ENCODE measurements around the gene RPF1. TPM values are rescaled to one million over a fixed set of nuclear protein-coding genes. Genes with fewer than 3 reads are reported as not detected.

RPF1 gene
- total and polyA plus RNA-seq, 2 of the 8 experiments (the other 6 are each of a cell fraction or from before 2014, with no cell fraction given), result 18.7 to 41.8 TPM

DNA sequence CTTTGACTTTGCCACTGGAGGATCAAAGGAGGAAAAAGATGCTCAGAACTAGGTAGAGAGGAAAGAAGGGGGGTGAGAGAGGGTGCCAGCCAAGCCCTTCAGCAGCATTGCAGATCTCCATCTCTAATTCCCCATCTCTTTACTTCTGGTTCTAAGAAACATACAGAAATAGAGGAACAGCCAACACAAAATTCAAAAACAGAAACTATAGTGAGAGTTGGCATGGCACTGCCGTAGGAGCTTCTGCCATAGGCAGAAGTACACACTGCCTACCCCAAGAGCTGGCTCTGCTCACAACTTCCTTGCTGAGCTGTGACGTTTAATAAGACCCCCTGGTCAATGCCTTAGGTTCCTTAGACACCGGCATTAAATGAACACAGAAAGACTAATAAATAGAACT is 26.6 kb upstream of the RPF1 start (continued):
- TF ChIP-seq, protein P1, sequence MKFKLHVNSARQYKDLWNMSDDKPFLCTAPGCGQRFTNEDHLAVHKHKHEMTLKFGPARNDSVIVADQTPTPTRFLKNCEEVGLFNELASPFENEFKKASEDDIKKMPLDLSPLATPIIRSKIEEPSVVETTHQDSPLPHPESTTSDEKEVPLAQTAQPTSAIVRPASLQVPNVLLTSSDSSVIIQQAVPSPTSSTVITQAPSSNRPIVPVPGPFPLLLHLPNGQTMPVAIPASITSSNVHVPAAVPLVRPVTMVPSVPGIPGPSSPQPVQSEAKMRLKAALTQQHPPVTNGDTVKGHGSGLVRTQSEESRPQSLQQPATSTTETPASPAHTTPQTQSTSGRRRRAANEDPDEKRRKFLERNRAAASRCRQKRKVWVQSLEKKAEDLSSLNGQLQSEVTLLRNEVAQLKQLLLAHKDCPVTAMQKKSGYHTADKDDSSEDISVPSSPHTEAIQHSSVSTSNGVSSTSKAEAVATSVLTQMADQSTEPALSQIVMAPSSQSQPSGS (IDR thresholded peaks at IDR 0.05; ENCODE audit: low read length), result no peak
- TF ChIP-seq MAFK (IDR thresholded peaks at IDR 0.05; ENCODE audit: low read depth, low read length) (no peak), E2F6 (IDR thresholded peaks at IDR 0.05) (no peak), SP1 (IDR thresholded peaks at IDR 0.05; ENCODE audit: low read depth, low read length) (no peak), TBP (IDR thresholded peaks at IDR 0.05; ENCODE audit: low read depth, low read length) (no peak), TCF12 (IDR thresholded peaks at IDR 0.05; ENCODE audit: low read depth, low read length) (no peak), CBX8 (IDR thresholded peaks at IDR 0.05; ENCODE audit: borderline replicate concordance, low read depth, low read length) (no peak), YY1 (IDR thresholded peaks at IDR 0.05; ENCODE audit: low read depth, low read length) (no peak)
